HG02981 (cell line): Measurements from ENCODE around the gene ANKUB1.

ENCODE experiments used
- ATAC-seq: cut with Tn5 transposase; IDR thresholded peaks from one replicate; pipeline ENCODE4 v1.9.1; 2021; ENCODE audit warnings: mild to moderate bottlenecking, moderate library complexity; ENCODE audit not compliant: unreplicated experiment

The ANKUB1 gene

DNA sequence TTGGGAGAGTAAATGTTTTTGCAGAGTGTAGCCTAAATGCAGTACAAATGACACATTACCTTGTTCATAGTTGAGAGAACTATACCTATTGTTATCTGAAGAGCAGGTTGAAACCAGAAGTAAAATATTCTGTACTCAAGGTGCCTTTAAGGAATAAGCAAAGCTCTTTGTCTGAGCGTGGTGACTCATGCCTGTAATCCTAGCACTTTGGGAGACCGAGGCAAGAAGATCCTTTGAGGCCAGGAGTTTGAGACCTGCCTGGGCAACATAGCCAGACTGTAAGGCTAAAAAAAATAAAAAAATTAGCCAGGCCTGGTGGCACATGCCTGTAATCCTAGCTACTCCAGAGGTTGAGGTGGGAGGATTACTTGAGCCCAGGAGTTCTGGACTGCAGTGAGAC is 18.5 kb upstream of the ANKUB1 start:
- no peak for ATAC-seq

GRCh38 chr3:149809699-149810098 is 17.3 kb upstream of the ANKUB1 start:
- ATAC-seq = no peak

- no peak for ATAC-seq
Observed at GRCh38 chr3:149808209-149808829, 16.0 kb upstream of the ANKUB1 start.

DNA sequence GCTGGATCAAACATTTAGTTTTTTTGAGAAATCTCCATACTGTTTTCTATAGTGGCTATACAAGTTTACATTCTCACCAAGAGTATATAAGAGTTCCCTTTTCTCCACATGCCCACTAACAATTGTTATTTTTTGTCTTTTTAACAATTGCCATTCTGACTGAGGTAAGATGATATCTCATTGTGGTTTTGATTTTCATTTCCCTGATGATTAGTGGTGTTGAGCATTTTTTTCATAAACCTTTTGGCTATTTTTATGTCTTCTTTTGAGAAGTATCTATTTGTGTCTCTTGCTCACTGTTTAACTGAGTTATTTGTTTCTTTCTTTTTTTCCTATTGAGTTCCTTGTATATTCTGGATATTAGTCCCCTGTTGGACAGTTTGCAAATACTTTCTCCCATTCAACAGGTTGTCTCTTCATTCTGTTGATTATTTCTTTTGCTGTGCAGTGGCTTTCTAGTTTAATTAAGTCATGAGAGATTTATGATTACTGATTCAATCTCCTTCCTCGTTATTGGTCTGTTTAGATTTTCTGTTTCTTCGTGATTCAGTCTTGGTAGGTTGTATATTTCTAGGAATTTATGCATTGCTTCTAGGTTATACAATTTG is 13.9 kb upstream of the ANKUB1 start:
- no peak for ATAC-seq

DNA sequence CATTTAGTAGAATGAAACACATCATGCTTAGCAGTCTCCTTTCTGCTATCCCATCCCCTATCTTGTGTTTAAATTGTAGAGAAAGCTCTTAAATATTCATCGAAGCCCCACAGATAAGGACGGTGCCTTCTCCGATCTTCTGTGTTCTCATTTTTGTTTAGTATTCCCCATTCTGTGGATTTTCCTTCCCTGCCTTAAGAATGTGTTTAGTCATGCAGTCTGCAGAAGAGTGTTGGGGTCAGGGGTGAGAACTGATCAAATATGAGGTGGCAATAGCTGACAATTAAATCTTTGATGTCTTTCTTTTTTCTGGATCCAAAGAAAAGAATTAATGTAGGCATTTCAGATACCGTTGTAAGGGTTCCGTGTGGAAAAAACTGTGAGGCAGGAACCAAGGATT is 9.3 kb upstream of the ANKUB1 start:
- no peak for ATAC-seq

- no peak for ATAC-seq
Observed at GRCh38 chr3:149801195-149801594, 8.8 kb upstream of the ANKUB1 start.

DNA sequence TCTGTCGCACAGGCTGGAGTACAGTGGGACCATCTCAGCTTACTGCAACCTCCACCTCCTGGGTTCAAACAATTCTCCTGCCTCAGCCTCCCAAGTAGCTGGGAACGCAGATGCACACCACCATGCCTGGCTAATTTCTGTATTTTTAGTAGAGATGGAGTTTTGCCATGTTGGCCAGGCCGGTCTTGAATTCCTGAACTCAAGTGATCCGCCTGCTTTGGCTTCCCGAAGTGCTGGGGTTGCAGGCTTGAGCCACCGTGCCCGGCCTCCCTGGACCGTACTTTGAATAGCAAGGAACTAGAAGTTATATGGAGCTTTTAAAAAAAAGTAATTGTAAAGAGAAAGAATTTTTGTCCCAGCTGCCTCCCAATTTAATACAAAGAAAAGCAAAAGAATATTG is 8.3 kb upstream of the ANKUB1 start:
- ATAC-seq = no peak

GRCh38 chr3:149796026-149796425 is 3.7 kb upstream of the ANKUB1 start:
- ATAC-seq = no peak

DNA sequence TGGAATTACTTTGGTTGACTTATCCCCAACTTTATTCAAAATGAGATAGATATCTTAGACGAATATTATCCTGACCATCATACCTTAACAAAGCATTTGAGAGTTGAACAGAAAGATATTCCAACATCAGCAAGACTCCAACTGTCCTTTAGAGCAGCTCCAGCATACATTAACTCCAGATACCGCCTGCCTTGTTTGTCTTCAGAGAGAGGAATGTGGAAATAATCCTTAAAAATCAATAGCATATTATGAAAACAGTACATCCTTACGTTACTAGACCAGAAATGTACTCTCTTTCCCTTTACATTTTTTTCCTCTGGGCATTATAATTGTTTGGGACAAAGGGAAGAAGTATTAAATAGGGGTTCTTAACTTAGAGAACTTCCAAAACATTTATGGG is 1.7 kb downstream of the ANKUB1 start:
- no peak for ATAC-seq

DNA sequence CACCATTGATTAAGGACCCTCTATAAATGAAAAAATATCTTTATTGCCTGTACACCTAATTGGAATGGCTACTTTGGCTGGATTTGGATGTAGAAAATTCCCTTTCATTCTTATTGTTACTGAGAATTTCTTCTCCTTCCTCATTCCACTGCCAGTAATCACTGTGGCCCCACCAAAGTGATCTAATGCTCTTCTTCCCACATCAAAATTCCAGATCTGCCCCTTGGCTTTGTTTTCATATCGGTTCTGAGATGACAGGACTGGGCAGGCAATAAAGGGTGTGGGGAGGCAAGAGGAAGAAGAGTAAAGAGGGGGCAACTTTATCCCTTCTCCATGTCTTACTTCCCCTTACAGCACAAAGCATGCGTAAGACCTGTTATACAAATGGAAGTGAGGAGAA is 2.1 kb downstream of the ANKUB1 start:
- no peak for ATAC-seq

DNA sequence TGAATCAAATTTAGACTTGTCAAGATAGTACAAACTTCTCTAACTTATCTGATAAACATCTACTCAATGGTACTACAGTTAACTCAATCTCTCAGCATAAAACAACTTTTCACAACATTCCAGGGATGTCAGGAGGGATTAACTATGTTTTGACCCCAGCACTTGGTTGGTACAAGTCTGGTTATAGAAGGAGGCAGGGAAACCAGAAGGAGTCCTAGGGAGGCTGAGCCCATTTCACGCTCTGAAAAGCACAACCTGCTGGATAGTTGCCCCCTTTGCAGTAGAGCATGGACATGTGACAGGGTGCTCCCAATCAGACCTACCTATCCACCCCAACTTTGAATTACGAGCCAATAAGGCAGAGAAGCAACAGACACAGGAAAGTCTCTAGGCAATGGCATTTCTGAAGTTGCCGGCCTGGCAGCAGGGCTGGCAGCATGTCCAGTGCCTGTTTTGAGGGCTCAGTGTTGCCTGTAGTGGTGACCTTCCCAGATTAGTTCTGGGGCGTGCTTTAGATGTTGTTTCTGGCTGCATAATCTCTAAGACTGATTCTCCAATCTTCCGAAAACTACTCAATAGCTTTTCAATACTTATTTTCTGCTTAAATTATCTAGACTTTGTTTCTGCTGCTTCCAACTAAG is 8.2 kb downstream of the ANKUB1 start:
- no peak for ATAC-seq

- no peak for ATAC-seq
Observed at GRCh38 chr3:149783576-149783975, 8.8 kb downstream of the ANKUB1 start.

DNA sequence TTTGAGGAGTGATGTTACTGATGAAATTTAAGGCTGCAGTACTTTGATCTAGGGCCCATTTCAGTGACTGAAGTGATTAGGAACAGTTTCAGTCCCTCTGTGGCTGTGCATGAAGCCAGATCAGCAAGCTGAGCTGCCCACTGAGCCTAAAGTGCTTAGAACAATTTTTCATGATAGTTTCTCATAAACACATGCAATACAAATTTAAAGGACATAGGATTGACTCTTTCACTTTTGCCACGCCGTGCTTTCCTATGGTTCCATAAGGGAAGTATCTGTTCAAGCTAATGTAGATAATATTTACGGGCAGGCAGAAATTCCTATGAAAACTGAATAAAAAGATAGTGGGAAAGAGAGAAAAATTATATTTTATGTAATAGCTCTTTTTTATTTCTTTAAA is 10.6 kb downstream of the ANKUB1 start:
- no peak for ATAC-seq

DNA sequence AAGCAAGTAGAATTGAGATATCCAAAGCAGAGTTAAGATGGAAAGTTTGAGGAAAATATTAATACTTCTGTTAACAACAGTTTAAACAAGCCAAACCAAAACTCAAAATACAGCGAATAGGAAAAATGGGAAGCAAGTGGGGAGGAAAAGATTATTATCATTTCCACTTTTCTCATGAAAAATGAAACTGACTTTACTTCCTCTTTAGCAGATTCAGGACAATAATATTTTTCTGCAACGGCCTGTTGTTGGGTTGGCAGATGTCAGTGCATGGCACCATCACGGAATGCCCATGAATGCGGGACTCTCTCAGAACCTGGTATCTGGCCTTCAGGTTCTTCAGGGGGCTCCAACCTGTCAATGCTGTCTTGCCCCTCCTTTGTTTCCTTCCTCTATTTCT is 11.1 kb downstream of the ANKUB1 start:
- peak; percentile 43 for ATAC-seq

GRCh38 chr3:149777414-149778214 is 14.7 kb downstream of the ANKUB1 start:
- no peak for ATAC-seq

DNA sequence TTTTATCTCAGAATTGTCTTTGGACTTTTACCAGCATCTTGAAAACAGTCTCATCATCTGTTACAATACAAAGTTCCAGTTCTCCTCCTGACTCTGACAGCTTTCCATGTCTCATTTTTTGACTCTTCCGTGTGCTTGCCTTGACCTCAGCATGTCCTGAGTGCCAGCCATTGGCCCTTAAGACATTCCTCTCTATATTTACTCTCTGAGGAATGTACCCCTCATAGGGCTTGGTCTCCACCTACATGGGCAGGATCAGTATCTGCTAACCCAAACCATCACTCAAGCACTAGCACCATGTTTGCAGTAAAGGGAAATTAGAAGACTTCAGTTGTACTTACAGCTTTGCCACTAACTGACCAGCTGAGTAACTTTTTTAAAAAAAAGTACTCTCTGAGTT is 16.2 kb downstream of the ANKUB1 start:
- ATAC-seq = no peak

DNA sequence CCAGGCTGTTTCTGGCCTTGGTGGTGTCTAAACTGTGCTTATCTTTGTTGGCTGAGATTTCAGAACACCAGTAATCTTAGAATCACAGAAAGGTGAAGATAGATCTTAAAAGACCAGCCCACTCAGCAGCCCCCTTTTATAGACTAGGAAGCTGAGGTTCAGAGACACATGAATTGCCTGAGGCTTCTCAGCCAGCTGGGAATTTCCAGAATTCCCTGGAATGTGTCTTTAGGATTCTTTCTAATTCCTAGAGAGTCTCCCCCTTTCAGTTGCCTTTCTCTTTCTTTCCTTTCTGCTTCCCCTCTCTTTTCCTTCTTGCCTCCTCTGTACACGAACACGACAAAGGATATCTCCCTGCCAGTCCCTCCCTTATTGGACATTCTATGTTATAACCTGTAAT is 19.5 kb downstream of the ANKUB1 start:
- ATAC-seq = no peak

DNA sequence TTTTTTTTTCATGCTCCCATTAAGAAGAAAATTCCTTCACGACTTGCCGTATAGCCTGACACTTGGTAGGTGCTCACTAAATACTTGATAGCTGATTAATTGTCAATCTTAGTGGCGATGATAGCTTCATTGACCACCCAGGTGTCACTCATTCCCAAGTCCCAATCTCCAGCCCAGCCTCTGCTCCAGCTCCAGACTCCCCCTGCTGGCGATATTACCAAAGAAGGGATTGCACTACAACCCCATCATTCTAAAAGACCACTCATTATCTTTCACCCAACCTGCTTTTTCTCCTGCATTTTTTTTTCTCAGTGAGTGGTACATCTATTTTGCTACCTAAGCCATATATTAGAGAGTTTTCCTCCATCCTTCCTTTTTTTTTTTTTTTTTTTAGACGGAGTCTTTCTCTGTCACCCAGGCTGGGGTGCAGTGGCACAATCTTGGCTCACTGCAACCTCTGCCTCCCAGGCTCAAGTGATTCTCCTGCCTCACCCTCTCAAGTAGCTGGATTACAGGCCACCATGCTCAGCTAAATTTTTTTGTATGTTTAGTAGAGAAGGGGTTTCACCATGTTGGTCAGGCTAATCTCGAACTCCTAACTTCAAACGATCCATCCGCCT is 20.6 kb downstream of the ANKUB1 start:
- ATAC-seq = no peak

- no peak for ATAC-seq
Observed at GRCh38 chr3:149770246-149770645, 22.1 kb downstream of the ANKUB1 start.

DNA sequence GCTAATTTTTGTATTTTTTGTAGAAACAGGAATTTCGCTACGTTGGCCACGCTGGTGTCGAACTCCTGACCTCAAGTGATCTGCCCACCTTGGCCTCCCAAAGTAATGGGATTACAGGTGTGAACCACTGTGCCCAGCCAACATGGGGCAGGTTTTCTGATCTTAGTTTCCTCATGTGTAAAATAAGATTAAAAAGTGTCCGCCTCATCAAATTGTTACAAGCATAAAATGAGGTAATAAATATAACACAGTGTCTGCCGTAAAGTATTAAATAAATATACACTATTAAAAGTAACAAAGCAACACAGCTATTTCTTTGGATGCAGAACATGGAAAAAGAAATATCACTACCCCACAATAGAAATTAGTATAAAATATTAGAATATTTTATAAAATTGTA is 23.6 kb downstream of the ANKUB1 start:
- no peak for ATAC-seq

GRCh38 chr3:149767720-149768119 is 24.6 kb downstream of the ANKUB1 start:
- no peak for ATAC-seq
